MM.1S (cell line): ENCODE data around the gene USP10.

ENCODE experiments used
- EZH2 ChIP-seq: fragments of 300-600 bp; sonication (generic); optimal IDR thresholded peaks from 2 replicates; pipeline ENCODE3; 2017; ENCODE audit warnings: low read depth, mild to moderate bottlenecking, antibody characterized with exemption, low read length, mixed read lengths
- TF ChIP-seq, protein P1 (sequence below): fragments of 300-600 bp; sonication (generic); IDR thresholded peaks from 2 replicates; pipeline ENCODE4 v1.5.1; 2016; ENCODE audit warnings: antibody characterized with exemption, low read length, mixed read lengths

DNA sequence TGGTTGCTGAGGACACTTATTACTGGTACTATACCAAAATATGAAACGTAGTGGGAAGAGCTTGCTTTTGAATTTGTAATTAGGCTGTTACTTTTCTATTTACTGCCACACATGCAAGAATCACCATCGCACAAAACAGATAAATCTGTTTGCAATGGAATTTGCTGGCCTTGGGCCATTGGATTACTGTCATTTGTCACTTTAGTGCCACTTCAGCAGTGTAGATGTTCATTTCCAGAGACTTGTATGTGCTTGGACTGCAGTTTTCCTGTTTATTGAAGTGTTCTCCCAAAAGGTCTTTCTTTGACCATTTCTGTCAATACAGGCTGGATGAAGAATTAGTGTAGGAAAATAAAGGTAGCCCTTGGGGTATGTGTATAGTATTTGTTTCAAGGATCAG lies 4.5 kb downstream of the USP10 start:
- TF ChIP-seq, protein P1, sequence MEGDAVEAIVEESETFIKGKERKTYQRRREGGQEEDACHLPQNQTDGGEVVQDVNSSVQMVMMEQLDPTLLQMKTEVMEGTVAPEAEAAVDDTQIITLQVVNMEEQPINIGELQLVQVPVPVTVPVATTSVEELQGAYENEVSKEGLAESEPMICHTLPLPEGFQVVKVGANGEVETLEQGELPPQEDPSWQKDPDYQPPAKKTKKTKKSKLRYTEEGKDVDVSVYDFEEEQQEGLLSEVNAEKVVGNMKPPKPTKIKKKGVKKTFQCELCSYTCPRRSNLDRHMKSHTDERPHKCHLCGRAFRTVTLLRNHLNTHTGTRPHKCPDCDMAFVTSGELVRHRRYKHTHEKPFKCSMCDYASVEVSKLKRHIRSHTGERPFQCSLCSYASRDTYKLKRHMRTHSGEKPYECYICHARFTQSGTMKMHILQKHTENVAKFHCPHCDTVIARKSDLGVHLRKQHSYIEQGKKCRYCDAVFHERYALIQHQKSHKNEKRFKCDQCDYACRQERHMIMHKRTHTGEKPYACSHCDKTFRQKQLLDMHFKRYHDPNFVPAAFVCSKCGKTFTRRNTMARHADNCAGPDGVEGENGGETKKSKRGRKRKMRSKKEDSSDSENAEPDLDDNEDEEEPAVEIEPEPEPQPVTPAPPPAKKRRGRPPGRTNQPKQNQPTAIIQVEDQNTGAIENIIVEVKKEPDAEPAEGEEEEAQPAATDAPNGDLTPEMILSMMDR: no peak
- TF ChIP-seq EZH2: no peak
